GM13977 (cell line): ENCODE measurements around the gene SRRM3.
A peak's percentile ranks its signal among the peaks of the same experiment; 100 is the strongest.

ENCODE experiments used
- DNase-seq: peaks from one replicate; pipeline ENCODE4 v3.0.0; 2012; ENCODE audit warnings: low spot score
- CTCF ChIP-seq: IDR thresholded peaks from 2 replicates; pipeline ENCODE4 v1.5.1; 2012; ENCODE audit warnings: mild to moderate bottlenecking, control low read depth; ENCODE audit not compliant: insufficient read depth; ENCODE audit errors: extremely low read depth, missing control alignments
- in situ Hi-C: fragments of 300-500 bp; cut with MboI; formaldehyde crosslinking; loops from one replicate; pipeline ENCODE4 v1.12.0; 2022; ENCODE audit warnings: low sequenced_read_pairs, low pct_unique_long_range_greater_than_20kb, mixed read lengths, inconsistent platforms; ENCODE audit not compliant: unreplicated experiment

The SRRM3 gene

GRCh38 chr7:76257973-76258372 is 56.3 kb downstream of the SRRM3 start:
- in situ Hi-C loops: no loop called here
- TF ChIP-seq CTCF: no peak
- no peak for DNase-seq

GRCh38 chr7:76259124-76260093 is 57.7 kb downstream of the SRRM3 start:
- DNase-seq: no peak
- in situ Hi-C loops: no loop called here
- TF ChIP-seq CTCF: no peak

GRCh38 chr7:76260171-76260703 is 58.5 kb downstream of the SRRM3 start:
- in situ Hi-C loops: no loop called here
- DNase-seq: peak; percentile 80

GRCh38 chr7:76261329-76261728 is 59.6 kb downstream of the SRRM3 start:
- in situ Hi-C loops: no loop called here
- no peak for TF ChIP-seq CTCF
- no peak for DNase-seq

More at GRCh38 chr7:76260171-76260703, 58.5 kb downstream of the SRRM3 start:
- no peak for TF ChIP-seq CTCF

- in situ Hi-C loops: no loop called here
- no peak for DNase-seq
- no peak for TF ChIP-seq CTCF
Measured at GRCh38 chr7:76261931-76262330, 60.2 kb downstream of the SRRM3 start.

- peak; percentile 65 for DNase-seq
- in situ Hi-C loops: no loop called here
- peak; percentile 84 for TF ChIP-seq CTCF
Measured at GRCh38 chr7:76262683-76263402, 61.1 kb downstream of the SRRM3 start.
